K562 (cell line): Measurements from ENCODE around the gene NUBP2. TPM values are rescaled to one million over a fixed set of nuclear protein-coding genes. Genes with fewer than 3 reads are reported as not detected.

Source experiments
- ATAC-seq: fragments of 200-7000 bp; cut with Tn5 transposase; 3 replicates; pipeline ENCODE4 v1.9.1; 2020; ENCODE audit warnings: moderate library complexity
- BruUV-seq: library from RNA; stranded (reverse); fragments of 400-500 nt; replicated peaks from 2 replicates; lab custom pipeline; 2021; lab: Mats Ljungman, UMichigan
- CTCF ChIA-PET: fragments of 300-600 bp; formaldehyde crosslinking; extraction: SDS; loops from one replicate; lab custom pipeline; 2021; ENCODE audit warnings: low intra/inter-chr PET ratio; lab: Yijun Ruan, JAX
- POLR2A ChIA-PET: fragments of 300-600, 350-650 bp; sonication (Branson Sonifier 250); formaldehyde crosslinking; extraction: SDS; loops from one replicate; lab custom pipeline; 2021; ENCODE audit warnings: antibody characterized with exemption, inconsistent platforms; lab: Yijun Ruan, JAX
- DNase-seq, 4 experiments: peaks; one replicate each; pipeline versions ENCODE4 v3.0.0 to v3.0.0-alpha.2; 2011 to 2018; ENCODE audit warnings: low spot score in 3 of 4, mixed read lengths in 3 of 4; ENCODE audit errors: extremely low read depth in 1 of 4
- FAIRE-seq: peaks from 2 replicates; lab custom pipeline; 2011; peaks lifted over from hg19 to GRCh38; lab: Jason Lieb, UNC
- H2AFZ ChIP-seq: 2 replicates; pipeline ENCODE4 v1.6.0; 2011; ENCODE audit warnings: low read depth, low read length, control low read depth, inconsistent platforms
- H3K27ac ChIP-seq: fragments of 200-600 bp; 3 replicates; pipeline ENCODE4 v1.8.0; 2011; ENCODE audit warnings: low read depth, mild to moderate bottlenecking, control low read depth, inconsistent platforms, low read length, moderate library complexity, mixed read lengths; ENCODE audit errors: extremely low read depth
- H3K27me3 ChIP-seq, 2 experiments: fragments of 300-600 bp in 1 of 2; 2 replicates in 1 of 2; 3 replicates in 1 of 2; pipeline versions ENCODE4 v1.6.0 to v1.8.0; 2011; ENCODE audit warnings: inconsistent platforms in 2 of 2, low read length in 2 of 2, mild to moderate bottlenecking in 1 of 2, mixed read lengths in 1 of 2, moderate library complexity in 1 of 2; ENCODE audit not compliant: control insufficient read depth in 2 of 2, insufficient read depth in 2 of 2
- H3K36me3 ChIP-seq: fragments of 300-600 bp; 3 replicates; pipeline ENCODE4 v1.8.0; 2011; ENCODE audit warnings: mild to moderate bottlenecking, low read length, inconsistent platforms; ENCODE audit not compliant: control insufficient read depth, insufficient read depth
- H3K4me1 ChIP-seq, 2 experiments: fragments of 200-600 bp in 1 of 2; replicated peaks in 1 of 2; 2 replicates in 1 of 2; 3 replicates in 1 of 2; pipeline versions ENCODE4 v1.5.1 to v1.8.0; 2011; ENCODE audit warnings: inconsistent platforms in 2 of 2, low read length in 2 of 2, mild to moderate bottlenecking in 1 of 2, mixed read lengths in 1 of 2, moderate library complexity in 1 of 2; ENCODE audit not compliant: control insufficient read depth in 2 of 2, insufficient read depth in 2 of 2
- H3K4me2 ChIP-seq: 2 replicates; pipeline ENCODE4 v1.6.1; 2011; ENCODE audit warnings: low read length, control low read depth, inconsistent platforms, mixed read lengths; ENCODE audit not compliant: insufficient read depth
- H3K4me3 ChIP-seq: fragments of 200-600 bp; sonication (generic), shearing (Covaris generic); 2 replicates; pipeline ENCODE4 v1.5.1; 2016; ENCODE audit warnings: control low read depth, inconsistent platforms
- H3K79me2 ChIP-seq: fragments of 200-600 bp; 3 replicates; pipeline ENCODE4 v1.8.0; 2011; ENCODE audit warnings: low read length, inconsistent platforms; ENCODE audit not compliant: control insufficient read depth, insufficient read depth
- H3K9ac ChIP-seq, 2 experiments: 2 replicates each; pipeline versions ENCODE4 v1.6.0 to v1.6.1; 2011; ENCODE audit warnings: low read depth in 2 of 2, low read length in 2 of 2, control low read depth in 1 of 2, inconsistent platforms in 1 of 2, mild to moderate bottlenecking in 1 of 2, mixed read lengths in 1 of 2; ENCODE audit not compliant: insufficient read depth in 1 of 2
- H3K9me1 ChIP-seq: one replicate; pipeline ENCODE4 v1.6.0; 2011; ENCODE audit warnings: inconsistent platforms, mild to moderate bottlenecking, low read length, moderate library complexity; ENCODE audit not compliant: control insufficient read depth, insufficient read depth
- H3K9me3 ChIP-seq: replicated peaks from 2 replicates; pipeline ENCODE4 v1.5.1; 2011; ENCODE audit warnings: low read depth, low read length, inconsistent platforms; ENCODE audit not compliant: control insufficient read depth, insufficient read depth
- H4K20me1 ChIP-seq: replicated peaks from 2 replicates; pipeline ENCODE4 v1.6.1; 2011; ENCODE audit warnings: low read length, inconsistent platforms, mixed read lengths; ENCODE audit not compliant: control insufficient read depth, insufficient read depth
- ARID2 ChIP-seq: fragments of 450-650 bp; IDR thresholded peaks from 2 replicates; pipeline ENCODE4 v1.6.1; 2017; ENCODE audit warnings: antibody characterized with exemption, mild to moderate bottlenecking
- E2F6 ChIP-seq, 2 experiments: IDR thresholded peaks; 2 replicates each; pipeline ENCODE4 v1.6.1; 2011; ENCODE audit warnings: borderline replicate concordance in 1 of 2, control low read depth in 1 of 2, low read depth in 1 of 2, low read length in 1 of 2, mild to moderate bottlenecking in 1 of 2, mixed read lengths in 1 of 2, moderate library complexity in 1 of 2; ENCODE audit not compliant: insufficient read depth in 1 of 2, insufficient read length in 1 of 2, poor library complexity in 1 of 2, severe bottlenecking in 1 of 2; ENCODE audit errors: extremely low read depth in 1 of 2
- HNRNPLL ChIP-seq: fragments of 200-400 bp; formaldehyde crosslinking; IDR thresholded peaks from 2 replicates; pipeline ENCODE4 v1.6.1; 2017; ENCODE audit warnings: low read length, low read depth, mild to moderate bottlenecking; ENCODE audit not compliant: poor library complexity, severe bottlenecking
- HOMEZ ChIP-seq: fragments of 250-450 bp; sonication (Bioruptor Pico); IDR thresholded peaks from 2 replicates; pipeline ENCODE4 v1.4.0; 2020; ENCODE audit warnings: mild to moderate bottlenecking, moderate library complexity
- MNT ChIP-seq, 2 experiments: fragments of 450-650 bp; conservative IDR thresholded peaks; 2 replicates each; pipeline ENCODE4 v1.6.1; 2017; ENCODE audit warnings: mild to moderate bottlenecking in 2 of 2, moderate library complexity in 2 of 2
- NR0B1 ChIP-seq: fragments of 450-650 bp; IDR thresholded peaks from one replicate; pipeline ENCODE4 v1.6.1; 2018; ENCODE audit warnings: mild to moderate bottlenecking, moderate library complexity; ENCODE audit not compliant: partially characterized antibody
- SMAD2 ChIP-seq: fragments of 150-350 bp; IDR thresholded peaks from 2 replicates; pipeline ENCODE4 v1.6.1; 2014; ENCODE audit warnings: low read depth, mild to moderate bottlenecking, low read length
- SMC3 ChIP-seq: conservative IDR thresholded peaks from 2 replicates; pipeline ENCODE4 v1.6.1; 2011; ENCODE audit warnings: low read depth, low read length, improper control_type of control experiment; ENCODE audit not compliant: insufficient read depth
- SREBF2 ChIP-seq: sonication (generic); formaldehyde crosslinking; IDR thresholded peaks from 2 replicates; pipeline ENCODE4 v1.4.0; 2020; ENCODE audit warnings: mild to moderate bottlenecking, missing genetic modification reagents
- TGIF2 ChIP-seq: sonication (generic); formaldehyde crosslinking; IDR thresholded peaks from 2 replicates; pipeline ENCODE4 v1.8.1; 2022; ENCODE audit warnings: mild to moderate bottlenecking, missing genetic modification reagents, moderate library complexity
- ZNF512 ChIP-seq: IDR thresholded peaks from 2 replicates; pipeline ENCODE4 v1.6.1; 2016; ENCODE audit warnings: missing genetic modification characterization, missing compliant biosample characterization
- WGBS: fragments of 100-300 bp; shearing (Covaris generic); methylation state at CpG from one replicate; pipeline ENCODE4 v1.1.6; 2016; ENCODE audit warnings: low coverage, mixed read lengths; ENCODE audit not compliant: insufficient coverage; ENCODE audit errors: missing lambda C conversion rate; 5-methylcytosine and 5-hydroxymethylcytosine counted together
- in situ Hi-C: fragments of 300-500 bp; cut with MboI; formaldehyde crosslinking; loops from 4 replicates; pipeline ENCODE4 v1.15.0; 2018; ENCODE audit warnings: inconsistent platforms, mixed read lengths
- intact Hi-C: fragments of 100-400 bp; cut with micrococcal nuclease; formaldehyde crosslinking; loops from 2 replicates; pipeline ENCODE4 v1.14.2; 2022
- polyA plus RNA-seq, 8 experiments: library from polyadenylated mRNA; depleted of rRNA in 4 of 8; stranded (reverse) in 5 of 8; unstranded in 3 of 8; fragments of >200 nt; fragmentation: Nextera tagmentation in 2 of 8; fragmentation: Illumina TruSeq in 1 of 8; extraction: Ambion mirVana in 2 of 8; extraction: Trizol in 1 of 8; gene quantifications; 2 replicates each; pipeline versions ENCODE4 v1.2.1 to v1.2.3, GENCODE V29; 2011 to 2014; ENCODE audit warnings: inconsistent platforms in 1 of 8, missing spikeins in 1 of 8
- total RNA-seq, 7 experiments: library from RNA; depleted of rRNA in 6 of 7; stranded (reverse); fragments of >200 nt in 6 of 7; fragmentation: Illumina TruSeq in 2 of 7; extraction: Trizol in 2 of 7; gene quantifications; 2 replicates each; pipeline versions ENCODE4 v1.2.1 to v1.2.3, GENCODE V29; 2011 to 2021; ENCODE audit warnings: low replicate concordance in 1 of 7

Gene NUBP2
- total and polyA plus RNA-seq, 9 of the 15 experiments (the other 6 are each of a cell fraction or from before 2014, with no cell fraction given), result 1.8 to 115 (median 24.0) TPM

- TF ChIP-seq E2F6 (IDR thresholded peaks at IDR 0.05; ENCODE audit: borderline replicate concordance in 1 of 2, extremely low read depth in 1 of 2, insufficient read depth in 1 of 2, insufficient read length in 1 of 2, low read depth in 1 of 2, low read length in 1 of 2, poor library complexity in 1 of 2, severe bottlenecking in 1 of 2) (peak in 1 of 2 experiments; percentile 17), MNT (conservative IDR thresholded peaks at IDR 0.05) (0 out of 4 replicates have a peak, but pooled peaks of 1 of the 2 experiments have one; percentile 31), HOMEZ (CRISPR knock-in tag) (no peak)
Observed at GRCh38 chr16:1809281-1809801, 26.6 kb downstream of the NUBP2 start (continued).

GRCh38 chr16:1810106-1810505 lies 27.3 kb downstream of the NUBP2 start:
- ChIA-PET CTCF (no interaction called here), POLR2A (interaction anchor here (0.5 kb wide), 1 partner anchor 1090 kb away, joined by 3 read pairs; no protein-coding TSS in a partner anchor)
- Histone ChIP-seq H2AFZ (no peak overlapping the region), H3K36me3 (peaks cover 3% of the 10 kb centered on the region; the same call in 1 of the 3 replicates), H3K4me1 (peaks cover 0 to 20% of the 10 kb centered on the region in 2 experiments; a peak in 3 of 5 replicates), H3K9me3 (no peaks in the 10 kb centered on the region), H3K9ac (no peak overlapping the region; a peak in 1 of 4 replicates), H3K4me3 (no peak overlapping the region), H3K27me3 (no peaks in the 10 kb centered on the region), H3K79me2 (no peaks in the 10 kb centered on the region), H3K9me1 (no peaks in the 10 kb centered on the region), H4K20me1 (no peaks in the 10 kb centered on the region; the same call in 1 of the 2 replicates), H3K4me2 (no peak overlapping the region), H3K27ac (no peak overlapping the region)
- no TSS peak for BruUV-seq
- no peak for FAIRE-seq
- in situ Hi-C loops, result no loop called here
- WGBS, result 91% methylated on average over 7 of the region's 16 CpGs
- intact Hi-C loops, result no loop called here
- DNase-seq, result no peak
- no peak for ATAC-seq
- TF ChIP-seq TGIF2 (CRISPR knock-in tag), result no peak
- TF ChIP-seq NR0B1, result no peak
- TF ChIP-seq ARID2, result no peak
- TF ChIP-seq SREBF2 (CRISPR knock-in tag), result no peak
- no peak for TF ChIP-seq SMC3
- TF ChIP-seq SMAD2, result no peak
- no peak for TF ChIP-seq ZNF512 (tag)
- no peak for TF ChIP-seq HNRNPLL
